RPMI7951 (cell line): Measurements from ENCODE around the gene SLC25A48. TPM values are rescaled to one million over a fixed set of nuclear protein-coding genes. Genes with fewer than 3 reads are reported as not detected.

Experiments used
- DNase-seq: peaks from one replicate; pipeline ENCODE4 v3.0.0-alpha.2; 2012; ENCODE audit warnings: low read depth
- total RNA-seq: library from RNA; depleted of rRNA; stranded (reverse); fragments of >200 nt; shearing (Covaris generic); gene quantifications from 2 replicates; pipeline ENCODE4 v1.2.3, GENCODE V29; 2014; rRNA removed

Gene SLC25A48
- total RNA-seq, 1 experiment from 2014 or later: not detected

- no peak for DNase-seq
Measured at GRCh38 chr5:135920199-135920598, 85.7 kb downstream of the SLC25A48 start.

- DNase-seq: no peak
Measured at GRCh38 chr5:135921388-135921787, 86.9 kb downstream of the SLC25A48 start.

- no peak for DNase-seq
Measured at GRCh38 chr5:135930029-135930948, 95.8 kb downstream of the SLC25A48 start.

GRCh38 chr5:135930949-135931295 is 96.5 kb downstream of the SLC25A48 start:
- no peak for DNase-seq

- DNase-seq: peak; percentile 11
Measured at GRCh38 chr5:135934939-135935338, 100.5 kb downstream of the SLC25A48 start.

DNA sequence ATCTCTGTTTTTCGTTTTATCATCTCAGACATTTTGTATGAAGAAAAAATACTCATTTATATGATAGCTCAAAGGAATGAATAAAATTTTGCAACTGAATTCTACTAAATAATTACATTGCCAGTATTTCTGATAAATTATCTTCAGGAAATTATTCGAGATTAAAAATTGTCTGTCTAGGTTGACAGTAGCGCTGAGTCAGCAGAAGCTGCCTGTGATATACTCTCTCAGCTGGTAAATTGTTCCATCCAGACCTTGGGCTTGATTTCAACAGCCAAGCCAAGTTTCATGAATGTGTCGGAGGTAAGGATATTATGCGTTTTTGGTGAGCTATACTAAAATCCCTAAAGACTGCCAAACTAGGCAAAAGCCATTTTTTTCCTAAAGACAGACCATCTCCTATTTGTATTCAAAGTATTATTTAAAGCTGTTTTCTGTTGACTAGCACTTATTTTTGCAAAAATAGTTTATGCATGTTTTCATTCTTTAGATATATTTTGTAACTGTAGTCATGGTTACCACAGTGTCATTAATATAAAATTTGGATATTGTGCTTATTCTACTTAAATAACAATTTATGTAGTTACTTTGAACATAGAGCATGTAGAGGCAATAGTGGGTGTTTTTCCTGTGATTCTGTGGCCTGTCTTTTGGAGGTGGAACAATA is 102.9 kb downstream of the SLC25A48 start:
- no peak for DNase-seq

Other genes with a start within 250 kb of the SLC25A48 start
- gene IL9, start 61.2 kb downstream of the SLC25A48 start, total RNA-seq: not detected in 2 replicates
- not detected in 2 replicates for gene LECT2, start 120.3 kb downstream of the SLC25A48 start, total RNA-seq
- 976 and 1,163 TPM in 2 replicates for gene TGFBI, start 194.3 kb downstream of the SLC25A48 start, total RNA-seq